ENCODE measurements around the gene TRIM42. TPM values are rescaled to one million over a fixed set of nuclear protein-coding genes. Genes with fewer than 3 reads are reported as not detected.
A peak's percentile ranks its signal among the peaks of the same experiment; 100 is the strongest.

Gene TRIM42
- total RNA-seq, 4 donors from 2014 or later: not detected

GRCh38 chr3:140727886-140728285 is 50.0 kb downstream of the TRIM42 start:
- WGBS, 2 donors (ENCODE audit: low coverage in 1 of 2): 58 to 64% methylated on average over 2 to 4 of the region's 4 CpGs
- DNase-seq: no peak
- intact Hi-C loops (cut with DNase I; ENCODE audit: low total_unique reads): no loop called here
- Histone ChIP-seq H3K9me3 (no peaks in the 10 kb centered on the region), H3K4me3 (no peak overlapping the region), H3K4me1 (no peaks in the 10 kb centered on the region), H3K27ac (no peak overlapping the region), H3K36me3 (no peaks in the 10 kb centered on the region), H3K27me3 (no peaks in the 10 kb centered on the region)
- TF ChIP-seq POLR2A (IDR thresholded peaks at IDR 0.05): no peak
- TF ChIP-seq EP300 (IDR thresholded peaks at IDR 0.05; ENCODE audit: low read depth): no peak
- no peak for TF ChIP-seq CTCF (IDR thresholded peaks at IDR 0.05)
- TF ChIP-seq POLR2AphosphoS5 (IDR thresholded peaks at IDR 0.05): no peak
- in situ Hi-C loops (cut with MboI; ENCODE audit: low pct_ligation_motif_present in 1 of 4, low pct_unique_long_range_greater_than_20kb in 1 of 4, low sequenced_read_pairs in 3 of 4): no loop called here

- intact Hi-C loops (cut with DNase I; ENCODE audit: low total_unique reads): no loop called here
- Histone ChIP-seq H3K36me3 (no peaks in the 10 kb centered on the region), H3K27me3 (no peaks in the 10 kb centered on the region), H3K4me1 (no peaks in the 10 kb centered on the region), H3K27ac (no peak overlapping the region), H3K4me3 (no peak overlapping the region), H3K9me3 (no peaks in the 10 kb centered on the region)
- no peak for TF ChIP-seq POLR2AphosphoS5 (IDR thresholded peaks at IDR 0.05)
- no peak for TF ChIP-seq EP300 (IDR thresholded peaks at IDR 0.05; ENCODE audit: low read depth)
- no peak for TF ChIP-seq CTCF (IDR thresholded peaks at IDR 0.05)
- TF ChIP-seq POLR2A (IDR thresholded peaks at IDR 0.05): no peak
- 88 to 90% methylated on average over 2 to 6 of the region's 6 CpGs for WGBS, 2 donors (ENCODE audit: low coverage in 1 of 2)
- in situ Hi-C loops (cut with MboI; ENCODE audit: low pct_ligation_motif_present in 1 of 4, low pct_unique_long_range_greater_than_20kb in 1 of 4, low sequenced_read_pairs in 3 of 4): no loop called here
- no peak for DNase-seq
These were observed 53.7 kb downstream of the TRIM42 start for GRCh38 chr3:140731440-140732119.

GRCh38 chr3:140733623-140734022 is 55.8 kb downstream of the TRIM42 start:
- in situ Hi-C loops (cut with MboI; ENCODE audit: low pct_ligation_motif_present in 1 of 4, low pct_unique_long_range_greater_than_20kb in 1 of 4, low sequenced_read_pairs in 3 of 4): no loop called here
- Histone ChIP-seq H3K4me1 (no peaks in the 10 kb centered on the region), H3K4me3 (no peak overlapping the region), H3K27me3 (no peaks in the 10 kb centered on the region), H3K9me3 (no peaks in the 10 kb centered on the region), H3K36me3 (no peaks in the 10 kb centered on the region), H3K27ac (no peak overlapping the region)
- TF ChIP-seq EP300 (IDR thresholded peaks at IDR 0.05; ENCODE audit: low read depth): no peak
- no peak for TF ChIP-seq POLR2AphosphoS5 (IDR thresholded peaks at IDR 0.05)
- TF ChIP-seq CTCF (IDR thresholded peaks at IDR 0.05): no peak
- no peak for TF ChIP-seq POLR2A (IDR thresholded peaks at IDR 0.05)
- intact Hi-C loops (cut with DNase I; ENCODE audit: low total_unique reads): no loop called here
- no peak for DNase-seq
- WGBS, 2 donors (ENCODE audit: low coverage in 1 of 2): 82 to 86% methylated on average over 2 to 3 of the region's 3 CpGs

GRCh38 chr3:140736863-140737460 is 59.1 kb downstream of the TRIM42 start:
- H3K4me1 ChIP-seq: no peaks in the 10 kb centered on the region
- no peaks in the 10 kb centered on the region for H3K9me3 ChIP-seq
- in situ Hi-C loops (cut with MboI; ENCODE audit: low pct_ligation_motif_present in 1 of 4, low pct_unique_long_range_greater_than_20kb in 1 of 4, low sequenced_read_pairs in 3 of 4): no loop called here
- TF ChIP-seq EP300 (IDR thresholded peaks at IDR 0.05; ENCODE audit: low read depth): no peak
- peak in 4 of 5 experiments; percentile 22 to 36 (median 26) for TF ChIP-seq CTCF (IDR thresholded peaks at IDR 0.05)
- intact Hi-C loops (cut with DNase I; ENCODE audit: low total_unique reads): loop anchor here (5.0 kb wide), 1 partner anchor 1310 kb away; no protein-coding TSS in a partner anchor
- no peak overlapping the region for H3K4me3 ChIP-seq
- no peaks in the 10 kb centered on the region for H3K36me3 ChIP-seq
- 42 to 100% methylated on average over 1 to 5 of the region's 5 CpGs for WGBS, 2 donors (ENCODE audit: low coverage in 1 of 2)
- no peak overlapping the region for H3K27ac ChIP-seq
- no peaks in the 10 kb centered on the region for H3K27me3 ChIP-seq
- peak; percentile 18 for DNase-seq

Measured in transverse colon (tissue), 4 donors.